ENCODE measurements around the gene NRBP1.

NRBP1 gene

GRCh38 chr2:27428213-27428977 is at the start of gene NRBP1:
Gene NRBP1, plus strand, starts transcription at chr2:27428631. Its CDS starts 4,643 bp downstream, at chr2:27433274.
- peak; percentile 91 for DNase-seq

GRCh38 chr2:27378809-27379290 is 49.6 kb upstream of the NRBP1 start:
- no peak for DNase-seq

- no peak for DNase-seq
These were observed 49.0 kb upstream of the NRBP1 start for GRCh38 chr2:27379383-27379835.

GRCh38 chr2:27379836-27380625 is 48.4 kb upstream of the NRBP1 start:
- DNase-seq, result peak; percentile 42

- DNase-seq, result peak; percentile 92
These were observed 47.5 kb upstream of the NRBP1 start, which contains the start of gene ZNF513 for GRCh38 chr2:27380626-27381545. Gene ZNF513, minus strand, starts transcription at chr2:27380734. Its CDS starts 208 bp downstream, at chr2:27380526.

- no peak for DNase-seq
These were observed 46.8 kb upstream of the NRBP1 start for GRCh38 chr2:27381577-27382181.

GRCh38 chr2:27390822-27391679 is 37.4 kb upstream of the NRBP1 start:
- no peak for DNase-seq

GRCh38 chr2:27393225-27393624 is 35.2 kb upstream of the NRBP1 start:
- no peak for DNase-seq

GRCh38 chr2:27398962-27399361 is 29.5 kb upstream of the NRBP1 start:
- DNase-seq, result no peak

GRCh38 chr2:27400348-27401135 is 27.9 kb upstream of the NRBP1 start:
- DNase-seq, result peak; percentile 22

- DNase-seq, result peak; percentile 54
These were observed 20.5 kb upstream of the NRBP1 start for GRCh38 chr2:27407798-27408491.

GRCh38 chr2:27408601-27409320 is 19.7 kb upstream of the NRBP1 start:
- DNase-seq, result peak; percentile 32

- DNase-seq, result peak; percentile 92
These were observed 18.9 kb upstream of the NRBP1 start, which contains the start of gene PPM1G for GRCh38 chr2:27409321-27410073. Gene PPM1G, minus strand, starts transcription at chr2:27409591. Its CDS starts 169 bp downstream, at chr2:27409422.

GRCh38 chr2:27412419-27413152 is 15.8 kb upstream of the NRBP1 start:
- no peak for DNase-seq

- no peak for DNase-seq
These were observed 12.3 kb upstream of the NRBP1 start for GRCh38 chr2:27416151-27416550.

- DNase-seq, result no peak
These were observed 7.4 kb upstream of the NRBP1 start for GRCh38 chr2:27420996-27421395.

GRCh38 chr2:27421660-27422250 is 6.7 kb upstream of the NRBP1 start:
- DNase-seq, result no peak
